K562 (cell line): Measurements from ENCODE around the gene RNF214. TPM values are rescaled to one million over a fixed set of nuclear protein-coding genes. Genes with fewer than 3 reads are reported as not detected.

Experiments
- CBFA2T2 ChIP-seq: fragments of 450-650 bp; conservative IDR thresholded peaks from 2 replicates; pipeline ENCODE4 v1.6.1; 2017; ENCODE audit warnings: mild to moderate bottlenecking
- CCNT2 ChIP-seq: IDR thresholded peaks from 2 replicates; pipeline ENCODE4 v1.6.1; 2011; ENCODE audit warnings: borderline replicate concordance, low read depth, mild to moderate bottlenecking, moderate library complexity, mixed read lengths, low read length; ENCODE audit not compliant: insufficient read length; ENCODE audit errors: extremely low read depth
- GABPA ChIP-seq: fragments of 200-800 bp; sonication (Bioruptor generic); conservative IDR thresholded peaks from 2 replicates; pipeline ENCODE4 v1.6.1; 2016; ENCODE audit warnings: low read depth, missing genetic modification characterization, missing compliant biosample characterization
- HCFC1 ChIP-seq: IDR thresholded peaks from 2 replicates; pipeline ENCODE4 v1.6.1; 2012; ENCODE audit warnings: low read depth, low read length, improper control_type of control experiment
- HNRNPLL ChIP-seq: fragments of 200-400 bp; formaldehyde crosslinking; IDR thresholded peaks from 2 replicates; pipeline ENCODE4 v1.6.1; 2017; ENCODE audit warnings: low read length, low read depth, mild to moderate bottlenecking; ENCODE audit not compliant: poor library complexity, severe bottlenecking
- MCM5 ChIP-seq: fragments of 450-650 bp; IDR thresholded peaks from 2 replicates; pipeline ENCODE4 v1.6.1; 2016; ENCODE audit warnings: low read depth
- NRF1 ChIP-seq, 2 experiments: fragments of 450-650 bp; IDR thresholded peaks in 1 of 2; conservative IDR thresholded peaks in 1 of 2; 2 replicates each; pipeline ENCODE4 v1.6.1; 2014; ENCODE audit warnings: mild to moderate bottlenecking in 2 of 2
- POLR2AphosphoS5 ChIP-seq: IDR thresholded peaks from 2 replicates; pipeline ENCODE4 v1.6.1; 2011; ENCODE audit warnings: mild to moderate bottlenecking, low read depth, low read length, moderate library complexity; ENCODE audit not compliant: control insufficient read depth, insufficient read depth
- SIN3B ChIP-seq: fragments of 450-650 bp; IDR thresholded peaks from 2 replicates; pipeline ENCODE4 v1.6.1; 2017; ENCODE audit warnings: low read depth, mild to moderate bottlenecking, moderate library complexity
- SNIP1 ChIP-seq: fragments of 450-650 bp; IDR thresholded peaks from 2 replicates; pipeline ENCODE4 v1.7.1; 2017; ENCODE audit warnings: low read depth, mild to moderate bottlenecking
- TCF3 ChIP-seq: sonication (generic); formaldehyde crosslinking; IDR thresholded peaks from 2 replicates; pipeline ENCODE4 v1.4.0; 2020; ENCODE audit warnings: mild to moderate bottlenecking, missing genetic modification reagents
- ZEB2 ChIP-seq: fragments of 450-650 bp; IDR thresholded peaks from 2 replicates; pipeline ENCODE4 v1.6.1; 2016
- ZNF354B ChIP-seq: fragments of 250-450 bp; sonication (Bioruptor Pico); IDR thresholded peaks from 2 replicates; pipeline ENCODE4 v1.4.0; 2020
- ZNF41 ChIP-seq: fragments of 250-450 bp; sonication (Bioruptor Pico); conservative IDR thresholded peaks from 2 replicates; pipeline ENCODE4 v1.4.0; 2020; ENCODE audit warnings: mild to moderate bottlenecking
- polyA plus RNA-seq, 8 experiments: library from polyadenylated mRNA; depleted of rRNA in 4 of 8; stranded (reverse) in 5 of 8; unstranded in 3 of 8; fragments of >200 nt; fragmentation: Nextera tagmentation in 2 of 8; fragmentation: Illumina TruSeq in 1 of 8; extraction: Ambion mirVana in 2 of 8; extraction: Trizol in 1 of 8; gene quantifications; 2 replicates each; pipeline versions ENCODE4 v1.2.1 to v1.2.3, GENCODE V29; 2011 to 2014; ENCODE audit warnings: inconsistent platforms in 1 of 8, missing spikeins in 1 of 8
- total RNA-seq, 7 experiments: library from RNA; depleted of rRNA in 6 of 7; stranded (reverse); fragments of >200 nt in 6 of 7; fragmentation: Illumina TruSeq in 2 of 7; extraction: Trizol in 2 of 7; gene quantifications; 2 replicates each; pipeline versions ENCODE4 v1.2.1 to v1.2.3, GENCODE V29; 2011 to 2021; ENCODE audit warnings: low replicate concordance in 1 of 7
- TF ChIP-seq, protein P1 (sequence below): fragments of 200-400 bp; formaldehyde crosslinking; IDR thresholded peaks from 2 replicates; pipeline ENCODE4 v1.6.1; 2017; ENCODE audit warnings: mild to moderate bottlenecking, low read depth, low read length, moderate library complexity
- TF ChIP-seq, protein P2 (sequence below): fragments of 250-450 bp; sonication (Bioruptor Pico); IDR thresholded peaks from 2 replicates; pipeline ENCODE4 v1.5.0; 2021
- TF ChIP-seq, protein P3 (sequence below): sonication (generic); formaldehyde crosslinking; IDR thresholded peaks from 2 replicates; pipeline ENCODE4 v1.9.0; 2022; ENCODE audit warnings: mild to moderate bottlenecking, missing genetic modification reagents
- TF ChIP-seq, protein P4 (sequence below), 2 experiments: fragments of 150-350 bp in 1 of 2; IDR thresholded peaks; 2 replicates each; pipeline ENCODE4 v1.6.1; 2012 to 2016; ENCODE audit warnings: low read depth in 2 of 2, low read length in 2 of 2, mild to moderate bottlenecking in 1 of 2, moderate library complexity in 1 of 2
- TF ChIP-seq, protein P5 (sequence below), 3 experiments: fragments of 200-800 bp in 1 of 3; sonication (Bioruptor generic) in 1 of 3; sonication (generic) in 1 of 3; formaldehyde crosslinking in 1 of 3; IDR thresholded peaks; 2 replicates each; pipeline versions ENCODE4 v1.6.1 to v1.8.0; 2016 to 2022; ENCODE audit warnings: mild to moderate bottlenecking in 2 of 3, missing compliant biosample characterization in 2 of 3, missing genetic modification characterization in 2 of 3, missing genetic modification reagents in 1 of 3

RNF214 gene
- total and polyA plus RNA-seq, 9 of the 15 experiments (the other 6 are each of a cell fraction or from before 2014, with no cell fraction given), result 6.6 to 24.8 (median 11.9) TPM

DNA sequence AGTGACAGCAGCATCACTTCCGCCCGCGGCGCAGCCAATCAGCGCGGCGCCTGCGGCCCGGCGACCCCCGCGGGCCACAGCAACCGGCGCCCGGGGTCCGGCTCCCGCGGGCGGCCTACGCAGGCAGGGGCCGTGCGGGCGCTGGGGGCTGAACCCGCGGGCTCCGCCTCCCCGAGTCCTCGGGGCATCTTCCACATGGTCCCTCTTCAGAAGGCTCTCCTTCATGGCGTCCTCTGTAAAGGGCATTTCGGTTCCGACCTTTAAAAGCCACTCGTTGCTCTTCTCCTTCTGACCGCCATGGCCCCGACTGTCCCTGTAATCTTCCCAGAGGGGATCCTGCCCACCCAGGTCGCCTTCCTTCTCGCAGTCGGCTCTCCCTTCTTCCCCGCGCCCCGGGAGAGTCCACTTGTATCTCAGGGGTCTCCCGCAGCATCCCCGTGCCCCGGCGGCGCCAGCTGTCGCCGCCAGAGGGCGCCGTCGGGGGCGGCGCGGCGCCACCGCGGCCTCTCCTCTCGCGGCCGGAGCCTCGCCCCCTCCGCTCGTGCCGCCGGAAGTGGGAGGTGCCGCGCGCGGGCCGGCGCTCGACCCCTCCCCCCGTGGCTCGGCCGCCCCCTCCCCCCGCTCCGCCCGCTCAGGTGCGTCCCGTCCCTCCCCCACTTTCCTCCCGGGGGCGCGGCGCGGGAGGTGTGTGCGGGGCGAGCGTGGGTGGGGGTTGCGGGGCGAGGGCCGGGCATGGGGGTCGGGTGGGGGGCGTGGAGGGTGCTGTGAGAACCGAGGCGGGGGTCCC, at the start of gene RNF214 (continued):
- TF ChIP-seq, protein P1, sequence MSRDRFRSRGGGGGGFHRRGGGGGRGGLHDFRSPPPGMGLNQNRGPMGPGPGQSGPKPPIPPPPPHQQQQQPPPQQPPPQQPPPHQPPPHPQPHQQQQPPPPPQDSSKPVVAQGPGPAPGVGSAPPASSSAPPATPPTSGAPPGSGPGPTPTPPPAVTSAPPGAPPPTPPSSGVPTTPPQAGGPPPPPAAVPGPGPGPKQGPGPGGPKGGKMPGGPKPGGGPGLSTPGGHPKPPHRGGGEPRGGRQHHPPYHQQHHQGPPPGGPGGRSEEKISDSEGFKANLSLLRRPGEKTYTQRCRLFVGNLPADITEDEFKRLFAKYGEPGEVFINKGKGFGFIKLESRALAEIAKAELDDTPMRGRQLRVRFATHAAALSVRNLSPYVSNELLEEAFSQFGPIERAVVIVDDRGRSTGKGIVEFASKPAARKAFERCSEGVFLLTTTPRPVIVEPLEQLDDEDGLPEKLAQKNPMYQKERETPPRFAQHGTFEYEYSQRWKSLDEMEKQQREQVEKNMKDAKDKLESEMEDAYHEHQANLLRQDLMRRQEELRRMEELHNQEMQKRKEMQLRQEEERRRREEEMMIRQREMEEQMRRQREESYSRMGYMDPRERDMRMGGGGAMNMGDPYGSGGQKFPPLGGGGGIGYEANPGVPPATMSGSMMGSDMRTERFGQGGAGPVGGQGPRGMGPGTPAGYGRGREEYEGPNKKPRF, result no peak
- TF ChIP-seq, protein P2, sequence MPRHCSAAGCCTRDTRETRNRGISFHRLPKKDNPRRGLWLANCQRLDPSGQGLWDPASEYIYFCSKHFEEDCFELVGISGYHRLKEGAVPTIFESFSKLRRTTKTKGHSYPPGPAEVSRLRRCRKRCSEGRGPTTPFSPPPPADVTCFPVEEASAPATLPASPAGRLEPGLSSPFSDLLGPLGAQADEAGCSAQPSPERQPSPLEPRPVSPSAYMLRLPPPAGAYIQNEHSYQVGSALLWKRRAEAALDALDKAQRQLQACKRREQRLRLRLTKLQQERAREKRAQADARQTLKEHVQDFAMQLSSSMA (CRISPR knock-in tag), result no peak
- TF ChIP-seq HCFC1 (peak; percentile 68), CCNT2 (peak; percentile 65), CBFA2T2 (no peak), SIN3B (peak; percentile 78), ZNF354B (CRISPR knock-in tag) (no peak), POLR2AphosphoS5 (peak; percentile 44), NRF1 (conservative IDR thresholded peaks at IDR 0.05 in 1 of 2, IDR thresholded peaks at IDR 0.05 in 1 of 2) (peak in 1 of 2 experiments; percentile 41; a peak in 2 of 4 replicates), ZNF41 (CRISPR knock-in tag) (no peak), TCF3 (no peak), ZEB2 (no peak), MCM5 (no peak), SNIP1 (no peak), GABPA (tag) (peak; percentile 92), HNRNPLL (peak; percentile 71)
- TF ChIP-seq, protein P3, sequence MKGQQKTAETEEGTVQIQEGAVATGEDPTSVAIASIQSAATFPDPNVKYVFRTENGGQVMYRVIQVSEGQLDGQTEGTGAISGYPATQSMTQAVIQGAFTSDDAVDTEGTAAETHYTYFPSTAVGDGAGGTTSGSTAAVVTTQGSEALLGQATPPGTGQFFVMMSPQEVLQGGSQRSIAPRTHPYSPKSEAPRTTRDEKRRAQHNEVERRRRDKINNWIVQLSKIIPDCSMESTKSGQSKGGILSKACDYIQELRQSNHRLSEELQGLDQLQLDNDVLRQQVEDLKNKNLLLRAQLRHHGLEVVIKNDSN (CRISPR knock-in tag), result no peak
- TF ChIP-seq, protein P4, sequence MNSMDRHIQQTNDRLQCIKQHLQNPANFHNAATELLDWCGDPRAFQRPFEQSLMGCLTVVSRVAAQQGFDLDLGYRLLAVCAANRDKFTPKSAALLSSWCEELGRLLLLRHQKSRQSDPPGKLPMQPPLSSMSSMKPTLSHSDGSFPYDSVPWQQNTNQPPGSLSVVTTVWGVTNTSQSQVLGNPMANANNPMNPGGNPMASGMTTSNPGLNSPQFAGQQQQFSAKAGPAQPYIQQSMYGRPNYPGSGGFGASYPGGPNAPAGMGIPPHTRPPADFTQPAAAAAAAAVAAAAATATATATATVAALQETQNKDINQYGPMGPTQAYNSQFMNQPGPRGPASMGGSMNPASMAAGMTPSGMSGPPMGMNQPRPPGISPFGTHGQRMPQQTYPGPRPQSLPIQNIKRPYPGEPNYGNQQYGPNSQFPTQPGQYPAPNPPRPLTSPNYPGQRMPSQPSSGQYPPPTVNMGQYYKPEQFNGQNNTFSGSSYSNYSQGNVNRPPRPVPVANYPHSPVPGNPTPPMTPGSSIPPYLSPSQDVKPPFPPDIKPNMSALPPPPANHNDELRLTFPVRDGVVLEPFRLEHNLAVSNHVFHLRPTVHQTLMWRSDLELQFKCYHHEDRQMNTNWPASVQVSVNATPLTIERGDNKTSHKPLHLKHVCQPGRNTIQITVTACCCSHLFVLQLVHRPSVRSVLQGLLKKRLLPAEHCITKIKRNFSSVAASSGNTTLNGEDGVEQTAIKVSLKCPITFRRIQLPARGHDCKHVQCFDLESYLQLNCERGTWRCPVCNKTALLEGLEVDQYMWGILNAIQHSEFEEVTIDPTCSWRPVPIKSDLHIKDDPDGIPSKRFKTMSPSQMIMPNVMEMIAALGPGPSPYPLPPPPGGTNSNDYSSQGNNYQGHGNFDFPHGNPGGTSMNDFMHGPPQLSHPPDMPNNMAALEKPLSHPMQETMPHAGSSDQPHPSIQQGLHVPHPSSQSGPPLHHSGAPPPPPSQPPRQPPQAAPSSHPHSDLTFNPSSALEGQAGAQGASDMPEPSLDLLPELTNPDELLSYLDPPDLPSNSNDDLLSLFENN (IDR thresholded peaks at IDR 0.05; ENCODE audit: low read depth in 2 of 2, low read length in 2 of 2), result no peak
- TF ChIP-seq, protein P5, sequence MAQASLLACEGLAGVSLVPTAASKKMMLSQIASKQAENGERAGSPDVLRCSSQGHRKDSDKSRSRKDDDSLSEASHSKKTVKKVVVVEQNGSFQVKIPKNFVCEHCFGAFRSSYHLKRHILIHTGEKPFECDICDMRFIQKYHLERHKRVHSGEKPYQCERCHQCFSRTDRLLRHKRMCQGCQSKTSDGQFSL (CRISPR knock-in tag; IDR thresholded peaks at IDR 0.05), result no peak
- TF ChIP-seq, protein P5 (tag; IDR thresholded peaks at IDR 0.05), result 0 out of 4 replicates have a peak, but pooled peaks of 1 of the 2 experiments have one; percentile 57
